ENCODE results near the gene RGS4.
"Not testable (repeated sequence)": the region's sequence is repeated elsewhere in the genome, so short reads cannot be mapped to it uniquely, and the experiment has no call there.

The RGS4 gene

DNA sequence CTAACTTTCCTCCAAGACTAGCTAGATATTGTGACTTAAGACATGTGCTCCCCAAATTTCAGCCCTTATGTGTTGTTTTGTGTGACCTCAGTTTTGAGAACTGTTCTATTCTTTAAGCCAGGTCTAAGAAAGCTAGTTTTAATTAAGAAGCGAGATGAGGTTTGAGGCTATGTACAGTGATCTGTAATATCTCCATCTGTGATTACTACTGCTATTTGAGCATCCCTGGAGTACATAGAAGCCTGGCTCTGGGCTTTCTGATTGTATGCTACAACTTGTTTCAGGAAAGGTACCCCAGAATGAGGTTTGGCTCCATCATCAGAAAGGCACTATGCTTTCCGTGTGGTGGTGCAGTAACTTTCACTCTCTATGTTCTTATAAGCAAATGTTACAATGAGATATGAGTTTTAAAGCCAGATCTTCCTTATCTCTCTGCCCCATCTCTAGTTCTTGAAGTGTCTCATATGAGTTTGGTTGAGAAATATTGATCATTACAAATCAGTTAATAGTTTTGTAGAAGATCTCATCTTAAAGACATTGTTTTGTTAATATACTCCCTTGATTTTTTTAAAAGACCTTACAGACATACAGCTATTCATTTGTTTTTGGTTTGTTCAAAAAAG, 605 bp downstream of the RGS4 start:
- no peak for DNase-seq

DNA sequence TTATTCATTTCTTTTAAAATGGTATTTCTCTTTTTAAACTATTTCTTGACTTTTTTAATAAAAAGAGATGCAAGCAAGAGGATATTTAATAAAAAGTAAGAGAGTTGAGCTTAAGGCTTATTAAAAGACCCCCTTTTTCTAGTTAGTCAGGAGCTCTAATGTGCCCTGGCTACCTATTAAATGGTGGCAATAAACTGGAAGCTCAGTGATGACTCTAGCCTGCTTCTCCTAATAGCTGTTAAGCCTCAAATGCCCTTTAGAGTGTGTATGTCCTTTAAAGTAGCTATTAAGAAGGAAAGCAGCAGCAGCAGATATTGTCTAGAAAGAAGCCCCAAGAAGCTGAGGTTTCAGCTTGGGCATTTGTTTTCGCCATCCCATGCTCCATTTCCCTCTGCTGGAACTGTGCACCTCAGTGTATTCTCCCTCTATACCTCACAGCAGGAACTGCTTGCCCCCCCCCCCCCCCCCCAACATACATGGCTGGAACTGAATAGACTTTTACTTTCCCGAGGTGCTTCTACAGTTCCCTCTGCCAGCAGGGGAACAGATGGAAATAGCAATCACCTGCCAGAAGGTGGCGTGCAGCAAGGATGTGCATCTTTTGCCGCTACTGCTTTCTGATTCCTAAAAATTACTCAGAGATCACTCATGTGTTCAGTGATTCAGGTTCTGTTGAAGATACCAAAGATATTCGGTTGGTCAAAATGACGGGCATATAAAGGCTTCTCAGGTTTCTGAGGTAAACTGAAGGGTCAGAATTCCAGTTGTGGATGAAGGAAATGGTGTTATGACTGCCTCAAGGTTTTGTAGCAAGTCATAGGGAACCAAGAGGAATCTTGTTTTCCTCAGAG, 2.5 kb downstream of the RGS4 start:
- DNase-seq: peak; percentile 49

DNA sequence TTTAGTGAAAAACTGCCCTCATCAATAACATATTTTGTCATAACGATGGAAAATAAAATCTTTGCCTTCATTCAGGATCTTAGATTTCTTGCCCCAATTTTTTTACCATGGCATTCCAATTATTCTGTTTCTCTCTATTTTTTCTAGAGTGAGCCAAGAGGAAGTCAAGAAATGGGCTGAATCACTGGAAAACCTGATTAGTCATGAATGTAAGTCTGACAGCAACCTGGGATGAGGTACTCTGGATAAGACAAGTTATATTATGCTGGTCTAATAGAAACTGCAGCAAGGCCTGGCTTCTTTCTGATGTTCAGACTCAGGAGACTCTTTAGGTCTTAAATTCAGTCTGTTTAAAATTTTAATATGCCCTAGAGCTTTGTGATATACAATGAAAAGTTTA, 3.5 kb downstream of the RGS4 start:
- no peak for DNase-seq

DNA sequence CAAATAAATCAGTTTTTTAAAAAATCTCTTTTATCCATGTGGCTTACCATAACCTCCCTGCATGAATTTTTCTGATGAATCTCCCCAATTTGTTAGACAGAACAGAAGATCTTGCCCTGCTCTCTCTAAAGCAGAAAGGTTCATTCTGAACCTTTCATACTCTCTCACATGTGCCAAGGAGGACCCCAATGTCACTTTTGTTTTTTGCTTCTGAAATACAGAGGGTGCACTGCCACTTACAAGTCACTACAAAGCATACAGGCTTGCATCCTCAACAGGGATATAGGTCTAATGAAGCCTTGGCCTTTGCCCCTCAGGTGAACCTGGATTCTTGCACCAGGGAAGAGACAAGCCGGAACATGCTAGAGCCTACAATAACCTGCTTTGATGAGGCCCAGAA, 4.8 kb downstream of the RGS4 start:
- DNase-seq: no peak

DNA sequence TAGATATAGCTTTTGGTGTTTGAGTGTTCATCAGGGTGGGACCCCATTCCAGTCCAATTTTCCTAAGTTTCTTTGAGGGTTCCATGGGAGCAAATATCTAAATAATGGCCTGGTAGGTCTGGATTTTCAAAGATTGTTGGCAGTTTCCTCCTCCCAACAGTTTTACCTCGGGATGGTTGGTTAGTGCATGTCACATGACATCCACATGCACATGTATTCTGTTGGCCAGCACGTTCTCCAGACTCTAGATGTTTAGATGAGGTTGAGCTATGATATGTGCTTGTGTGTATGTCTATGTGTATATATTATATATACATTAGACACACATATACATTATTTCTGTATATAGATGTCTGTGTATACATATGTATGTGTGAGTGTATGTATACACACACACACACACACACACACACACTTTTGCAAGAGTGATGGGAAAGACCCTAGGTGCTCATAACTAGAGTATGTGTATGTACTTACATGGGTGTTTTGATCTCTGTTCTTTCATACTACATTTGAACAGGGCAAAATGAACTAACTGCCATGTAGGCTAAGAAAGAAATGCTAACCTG, 5.6 kb downstream of the RGS4 start:
- DNase-seq: no peak

DNA sequence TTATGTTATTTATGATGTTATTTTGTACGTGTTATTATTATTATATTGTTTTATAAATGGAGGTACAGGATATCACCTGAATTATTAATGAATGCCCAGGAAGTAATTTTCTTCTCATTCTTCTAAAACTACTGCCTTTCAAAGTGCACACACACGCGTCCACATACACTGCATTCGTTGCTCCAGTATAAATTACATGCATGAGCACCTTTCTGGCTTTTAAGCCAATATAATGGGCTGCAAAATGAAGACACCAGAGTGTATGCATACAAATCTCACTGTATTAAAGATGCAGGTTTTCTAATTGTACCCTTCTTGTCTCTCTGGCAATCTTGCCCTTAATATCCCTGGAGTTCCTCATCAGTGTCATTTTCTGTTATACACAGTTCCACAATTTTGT, 6.9 kb downstream of the RGS4 start:
- no peak for DNase-seq

DNA sequence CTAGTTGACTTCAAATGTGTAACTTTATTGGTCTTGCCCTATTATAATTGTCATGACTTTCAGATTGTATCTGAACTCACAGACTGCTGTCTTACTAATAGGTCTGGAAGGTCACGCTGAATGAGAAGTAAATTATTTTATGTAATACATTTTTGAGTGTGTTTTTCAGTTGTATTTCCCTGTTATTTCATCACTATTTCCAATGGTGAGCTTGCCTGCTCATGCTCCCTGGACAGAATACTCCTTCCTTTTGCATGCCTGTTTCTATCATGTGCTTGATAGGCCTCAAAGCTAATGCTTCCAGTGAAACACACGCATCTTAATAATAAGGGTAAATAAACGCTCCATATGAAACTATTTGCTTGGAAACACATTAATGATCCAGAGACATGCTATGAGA, 7.3 kb downstream of the RGS4 start:
- no peak for DNase-seq

DNA sequence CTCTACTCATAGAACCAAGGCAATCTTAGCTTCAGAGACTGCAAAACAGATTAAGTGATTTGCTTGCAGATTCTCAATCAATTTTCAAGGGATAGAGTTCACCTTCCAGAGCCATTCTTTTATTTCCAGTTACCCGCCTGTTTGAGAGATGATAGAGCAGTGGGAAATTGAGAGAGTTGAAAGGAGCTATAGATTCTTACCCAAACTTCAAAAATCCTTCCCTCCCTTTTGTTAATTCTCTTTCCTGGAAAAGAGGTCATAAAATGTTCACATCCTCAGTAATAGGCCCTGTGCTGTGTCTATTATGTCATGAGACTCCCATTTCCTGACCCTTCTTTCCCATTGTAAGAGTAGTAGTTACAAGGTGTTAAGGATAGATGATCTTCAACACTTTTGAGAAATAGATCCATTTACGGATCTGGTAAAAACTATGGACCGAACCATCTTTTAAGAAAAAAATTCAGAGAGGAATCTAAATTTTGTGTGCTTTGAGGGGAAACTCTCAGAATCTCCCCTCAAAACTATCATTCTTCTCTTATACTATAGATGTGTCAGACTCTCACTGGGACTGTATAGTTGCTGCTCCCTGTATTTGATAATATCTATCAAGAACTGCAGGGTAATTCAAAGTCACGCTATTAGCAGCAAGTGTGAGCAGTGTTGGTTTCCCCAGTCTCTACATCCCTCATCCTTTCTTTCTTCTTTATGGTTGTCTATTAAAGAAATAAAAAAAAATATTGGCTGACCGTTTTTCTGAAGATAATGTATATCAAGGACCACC, 8.0 kb downstream of the RGS4 start:
- no peak for DNase-seq

DNA sequence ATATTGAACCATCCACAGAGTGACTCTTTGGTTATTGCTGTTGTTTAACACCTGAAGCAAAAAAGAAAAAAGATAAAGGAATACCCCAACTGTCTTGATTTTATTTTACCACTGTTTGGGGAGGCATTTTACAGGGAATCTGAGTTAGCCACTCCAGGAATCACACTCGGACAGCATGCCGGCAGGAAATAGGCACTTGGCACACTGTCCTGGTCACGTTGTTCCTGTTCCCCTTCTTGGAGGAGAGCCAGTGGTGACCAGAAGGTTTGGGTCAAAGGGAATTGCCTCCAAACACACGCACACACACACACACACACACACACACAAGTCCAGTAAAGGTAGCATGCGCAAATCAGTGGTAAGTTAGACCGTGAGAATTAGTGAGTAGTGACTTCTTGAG, 13.8 kb downstream of the RGS4 start:
- peak; percentile 52 for DNase-seq

DNA sequence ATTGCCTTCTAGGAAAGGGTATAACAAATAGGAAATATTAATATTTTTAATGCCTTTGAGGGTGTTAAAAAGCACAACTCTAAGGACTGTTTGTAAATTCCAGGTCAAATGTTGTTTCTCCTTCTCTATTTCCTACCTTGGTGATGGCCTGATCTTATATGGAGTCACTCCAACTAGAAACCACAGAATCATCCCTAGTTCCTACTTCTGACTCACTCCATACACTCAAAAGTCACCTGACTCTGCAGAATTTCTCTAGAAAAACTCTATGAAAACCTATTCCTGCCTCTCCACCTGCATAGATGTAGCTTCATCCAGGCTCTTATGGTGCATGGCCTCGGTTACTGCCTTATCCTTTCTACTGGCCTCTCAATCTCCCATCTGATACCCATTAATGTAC, 14.5 kb downstream of the RGS4 start:
- DNase-seq: no peak

DNA sequence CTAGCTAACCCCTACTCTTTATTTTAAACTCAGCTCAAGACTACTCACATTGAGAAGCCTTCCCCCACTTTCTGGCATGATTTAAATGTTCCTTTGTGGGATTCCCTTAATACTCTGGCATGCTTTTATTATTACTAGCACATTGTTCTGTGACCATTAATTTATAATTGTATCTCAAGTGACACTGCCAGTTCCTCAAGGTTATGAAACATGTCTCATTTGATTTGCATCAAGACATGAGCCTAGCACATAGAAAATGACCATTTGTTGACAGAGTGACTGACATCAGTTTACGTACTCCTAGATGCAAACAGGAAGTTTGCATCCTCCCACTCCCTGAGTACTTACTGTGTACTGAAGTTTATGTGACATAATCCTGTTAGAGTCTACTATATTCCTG, 15.2 kb downstream of the RGS4 start:
- no peak for DNase-seq

DNA sequence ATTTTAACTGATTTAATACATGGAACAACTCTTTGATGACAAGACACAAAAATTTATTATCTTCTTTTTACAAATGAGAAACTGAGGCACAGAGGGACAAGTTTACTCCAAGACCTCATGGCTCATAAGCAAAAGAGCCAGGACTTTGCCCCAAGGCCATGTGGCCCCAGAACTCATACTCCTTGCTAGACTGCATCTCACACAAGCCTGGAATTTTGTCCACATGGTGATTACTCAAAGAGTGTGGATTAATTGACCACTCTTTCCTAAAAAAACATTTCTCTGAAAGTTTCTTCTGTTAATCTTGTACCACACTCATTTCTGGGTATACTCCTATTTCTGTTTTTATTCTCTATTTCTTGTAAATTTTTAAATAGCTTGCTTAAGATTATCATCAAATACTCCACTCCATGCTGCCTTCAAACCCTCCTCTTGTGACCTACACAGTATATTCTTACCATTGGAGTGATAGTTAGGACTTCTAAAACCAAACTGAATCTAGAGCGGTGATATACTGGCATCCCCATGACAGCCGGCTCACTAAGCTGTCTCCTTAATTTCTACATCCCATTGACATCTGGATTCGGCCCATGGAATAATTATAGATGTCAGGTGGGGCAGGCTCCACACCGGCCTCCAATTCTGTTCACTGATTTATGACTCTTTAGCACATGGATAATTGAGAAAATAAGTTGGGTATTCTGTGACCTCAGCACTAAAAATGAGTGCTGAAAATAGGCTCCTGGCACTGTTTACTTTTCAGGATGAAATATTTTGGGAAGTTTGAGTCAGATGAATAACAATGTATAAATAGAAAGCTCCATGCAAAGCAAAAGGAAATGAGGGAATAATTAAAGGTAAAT, 16.1 kb downstream of the RGS4 start:
- DNase-seq: peak; percentile 69

DNA sequence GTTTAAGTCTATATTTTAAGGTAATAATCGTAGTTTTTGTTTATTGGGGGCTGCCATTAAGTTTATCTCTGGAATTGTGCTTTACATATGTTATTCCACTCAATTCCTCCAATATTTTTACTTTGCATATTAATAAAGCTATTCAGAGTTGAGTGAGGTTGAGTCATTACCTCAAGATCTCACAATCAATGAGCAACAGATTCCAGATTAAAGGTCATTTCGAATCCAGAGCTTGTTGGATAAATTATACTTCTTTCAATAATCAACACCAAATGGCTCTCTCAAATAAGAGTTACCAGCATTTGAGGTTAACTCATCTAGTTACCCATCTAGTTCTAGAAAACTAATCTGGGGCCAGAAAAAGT, 16.7 kb downstream of the RGS4 start:
- DNase-seq: no peak

DNA sequence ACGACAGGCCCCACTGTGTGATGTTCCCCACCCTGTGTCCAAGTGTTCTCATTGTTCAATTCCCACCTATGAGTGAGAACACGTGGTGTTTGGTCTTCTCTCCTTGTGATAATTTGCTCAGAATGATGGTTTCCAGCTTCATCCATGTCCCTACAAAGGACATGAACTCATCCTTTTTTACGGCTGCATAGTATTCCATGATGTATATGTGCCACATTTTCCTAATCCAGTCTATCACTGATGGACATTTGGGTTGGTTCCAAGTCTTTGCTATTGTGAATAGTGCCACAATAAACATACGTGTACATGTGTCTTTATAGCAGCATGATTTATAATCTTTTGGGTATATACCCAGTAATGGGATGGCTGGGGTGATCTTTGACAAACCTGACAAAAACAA, 20.0 kb downstream of the RGS4 start:
- DNase-seq: not testable (repeated sequence)

DNA sequence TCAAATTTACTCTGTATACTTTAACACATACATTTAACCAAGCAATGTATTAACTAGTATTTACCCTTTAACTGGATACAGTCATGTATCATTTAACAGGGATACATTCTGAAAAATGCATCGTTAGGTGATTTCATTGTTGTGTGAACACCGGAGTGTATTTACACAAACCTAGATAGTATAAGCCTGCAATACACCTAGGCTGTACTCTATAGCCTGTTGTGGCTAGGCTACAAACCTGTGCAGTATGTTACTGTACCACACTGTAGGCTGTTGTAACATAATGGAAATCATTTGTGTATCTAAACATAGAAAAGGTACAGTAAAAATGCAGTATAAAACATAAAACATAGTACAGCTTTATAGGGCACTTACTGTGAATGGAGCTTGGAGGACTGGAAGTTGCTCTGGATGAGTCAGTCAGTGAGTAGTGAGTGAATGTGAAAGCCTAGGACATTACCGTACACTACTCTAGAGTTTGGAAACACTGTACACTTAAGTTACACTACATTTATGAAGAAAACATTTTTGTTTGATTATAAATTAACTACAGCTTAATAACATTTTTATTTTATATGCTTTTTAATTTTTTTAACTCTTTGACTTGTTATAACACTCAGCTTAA, 21.3 kb downstream of the RGS4 start:
- DNase-seq: no peak

DNA sequence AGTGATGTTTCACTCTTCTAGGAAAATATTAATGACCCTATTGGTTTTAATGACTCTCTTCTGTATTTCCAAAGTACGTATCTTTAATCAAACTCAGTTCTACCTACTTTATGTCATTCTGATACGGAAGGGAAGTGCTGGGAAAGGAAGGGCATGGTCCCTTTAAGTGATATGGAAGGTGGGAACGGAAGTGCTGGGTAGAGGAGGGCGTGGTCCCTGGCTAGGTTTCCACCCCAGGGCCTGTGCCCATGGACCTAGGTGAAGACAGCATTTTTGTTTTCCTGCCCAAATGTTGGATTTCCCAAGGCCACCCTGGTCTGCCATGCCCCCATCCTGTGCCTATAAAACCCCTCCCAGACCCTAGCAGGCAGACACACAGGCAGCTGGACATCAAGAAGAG, 24.0 kb downstream of the RGS4 start:
- no peak for DNase-seq

DNA sequence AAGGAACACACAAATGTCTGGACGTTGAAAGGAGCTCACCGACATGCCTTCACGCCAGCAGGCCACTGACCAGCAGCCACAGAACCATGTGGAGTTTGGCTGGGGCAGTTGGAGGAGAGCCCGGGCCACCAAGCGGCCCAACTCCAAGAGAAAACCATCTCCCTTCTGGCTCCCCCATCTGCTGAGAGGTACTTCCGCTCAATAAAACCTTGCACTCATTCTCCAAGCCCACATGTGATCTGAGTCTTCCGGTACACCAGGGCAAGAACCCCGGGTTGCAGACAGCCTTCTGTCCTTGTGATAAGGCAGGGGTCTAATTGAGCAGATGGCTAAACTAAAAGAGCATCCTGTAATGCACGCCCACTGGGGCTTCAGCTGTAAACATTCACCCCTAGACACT, 24.4 kb downstream of the RGS4 start:
- no peak for DNase-seq

DNA sequence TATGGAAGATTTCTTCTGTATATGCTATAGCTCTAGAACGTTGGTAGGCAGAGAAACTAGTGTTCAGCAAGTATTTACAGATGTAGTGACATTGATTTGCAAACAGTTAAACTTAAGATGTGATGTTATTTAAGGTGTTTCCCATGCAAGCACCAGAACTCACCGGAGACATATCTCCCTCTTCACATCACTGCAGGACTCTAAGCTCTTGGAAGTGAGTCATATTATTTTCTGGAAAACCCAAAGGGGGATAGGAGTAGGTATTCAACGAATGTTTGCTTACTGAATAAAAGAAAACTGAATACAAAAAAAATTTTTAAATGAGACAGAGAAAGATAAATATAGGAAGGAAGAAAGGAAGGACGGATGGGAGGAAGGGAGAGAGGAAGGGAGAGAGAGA, 25.0 kb downstream of the RGS4 start:
- no peak for DNase-seq

DNA sequence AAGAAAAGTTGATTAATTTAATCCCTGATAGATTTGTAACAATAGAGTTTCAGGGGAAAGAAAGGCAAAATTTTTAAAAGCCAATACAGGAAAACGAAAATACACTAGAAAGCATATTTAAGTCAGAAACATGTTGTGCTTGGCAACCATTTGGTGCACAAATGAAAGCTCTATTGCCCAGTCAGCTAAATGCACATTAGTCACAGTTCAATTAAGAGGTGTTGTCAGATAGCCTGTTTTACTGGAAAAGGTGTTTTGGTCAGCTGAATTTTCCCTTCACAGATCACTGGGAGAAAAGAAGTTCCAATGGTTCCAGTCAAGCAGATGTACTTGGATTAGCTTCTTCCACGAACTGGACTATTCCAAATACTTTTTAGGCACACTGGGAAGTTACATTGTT, 25.4 kb downstream of the RGS4 start:
- no peak for DNase-seq

DNA sequence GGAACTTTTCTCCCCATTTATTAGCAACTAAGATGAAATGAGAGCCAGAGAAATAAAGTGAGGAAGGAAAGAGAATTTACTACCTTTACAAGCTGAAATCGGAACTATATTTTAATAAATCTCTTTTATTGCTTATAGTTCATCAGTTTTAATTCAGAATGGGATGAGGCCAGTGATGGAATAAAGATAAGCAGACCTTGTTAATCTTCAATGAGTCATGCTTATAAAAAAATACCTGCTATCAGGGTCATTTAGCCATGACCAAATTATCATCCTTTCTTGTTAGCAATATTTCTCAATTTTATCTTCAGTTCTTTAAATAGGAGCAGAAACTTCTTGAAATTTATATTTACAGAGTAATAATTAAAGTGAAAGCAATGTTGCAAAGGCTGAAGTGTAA, 26.1 kb downstream of the RGS4 start:
- DNase-seq: no peak

DNA sequence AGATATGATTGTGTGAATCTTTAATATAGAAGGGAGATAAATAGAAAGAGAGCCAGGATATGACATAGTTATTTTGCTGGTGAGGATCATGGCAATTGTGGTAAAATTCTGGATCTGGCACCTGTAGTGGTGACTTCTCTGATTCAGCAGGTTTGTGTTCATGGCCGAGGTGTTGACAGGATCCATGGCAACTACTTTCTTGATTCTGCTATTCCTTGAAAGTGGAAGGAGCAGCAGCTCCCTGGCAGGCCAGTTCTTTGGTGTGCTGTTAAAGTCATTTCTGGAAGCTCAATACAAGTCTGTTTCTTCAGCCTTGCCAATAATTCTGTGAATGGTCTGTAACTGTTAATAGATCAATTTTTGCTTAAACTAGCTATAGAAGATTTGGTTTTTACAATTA, 33.4 kb downstream of the RGS4 start:
- no peak for DNase-seq

DNA sequence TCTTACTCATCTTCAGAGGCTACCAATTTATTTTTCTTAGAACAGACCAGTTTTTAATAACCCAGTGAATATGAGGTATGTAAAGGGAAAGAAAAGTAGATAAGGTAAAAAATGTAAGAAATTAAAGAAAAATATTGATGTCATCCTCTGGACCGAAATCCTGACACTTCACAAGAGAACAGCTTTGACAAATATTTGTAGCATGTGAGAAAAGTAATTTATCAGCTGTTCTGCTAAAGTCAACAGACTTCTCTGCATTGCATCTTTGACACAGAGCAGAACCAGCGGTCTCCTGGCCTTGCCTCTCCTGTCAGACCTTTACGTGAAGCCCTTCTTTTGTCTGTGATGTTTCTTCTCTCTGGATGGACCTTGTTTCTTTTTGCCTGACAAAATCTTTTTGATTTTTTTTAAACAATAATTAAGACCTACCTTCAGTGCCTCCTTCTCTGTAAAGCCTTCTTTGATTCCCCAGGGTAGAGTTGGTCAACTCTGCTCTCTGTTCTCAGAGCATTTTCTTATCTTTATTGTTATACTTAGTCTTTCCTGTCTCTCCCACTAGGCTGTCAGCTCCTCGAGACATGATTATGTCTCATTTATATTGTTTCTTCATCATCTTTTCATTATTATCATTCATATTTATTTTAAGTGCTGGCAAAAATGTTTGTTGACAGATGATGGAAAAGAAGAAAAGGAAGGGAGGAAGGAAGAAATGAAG, 35.4 kb downstream of the RGS4 start:
- DNase-seq: no peak
